ENCODE measurements around the gene IVD.

Gene IVD

GRCh38 chr15:40379853-40380252 is 25.7 kb upstream of the IVD start:
- no peak overlapping the region for H3K4me3 ChIP-seq (ENCODE audit: extremely low read depth, insufficient read depth, low read length, poor library complexity, severe bottlenecking)
- no peak overlapping the region for H3K27ac ChIP-seq (ENCODE audit: low read depth, low read length, severe bottlenecking)
- no peaks in the 10 kb centered on the region for H3K9me3 ChIP-seq (ENCODE audit: control insufficient read depth, low read length)
- peaks cover 7% of the 10 kb centered on the region for H3K36me3 ChIP-seq (ENCODE audit: control insufficient read depth, insufficient read depth, low read length)
- H3K4me1 ChIP-seq (ENCODE audit: control insufficient read depth, insufficient read depth, low read length, poor library complexity, severe bottlenecking): peaks cover 6% of the 10 kb centered on the region
- WGBS, 2 experiments (ENCODE audit: insufficient coverage in 2 of 2): 58 to 61% methylated on average over 4 of the region's 4 CpGs

- Histone ChIP-seq H3K4me3 (ENCODE audit: extremely low read depth, insufficient read depth, low read length, poor library complexity, severe bottlenecking) (no peak overlapping the region), H3K36me3 (ENCODE audit: control insufficient read depth, insufficient read depth, low read length) (peaks cover 15% of the 10 kb centered on the region), H3K4me1 (ENCODE audit: control insufficient read depth, insufficient read depth, low read length, poor library complexity, severe bottlenecking) (peaks cover 6% of the 10 kb centered on the region), H3K9me3 (ENCODE audit: control insufficient read depth, low read length) (no peaks in the 10 kb centered on the region), H3K27ac (ENCODE audit: low read depth, low read length, severe bottlenecking) (no peak overlapping the region)
- WGBS, 2 experiments (ENCODE audit: insufficient coverage in 2 of 2): 85 to 91% methylated on average over 9 to 10 of the region's 10 CpGs
These were observed 25.0 kb upstream of the IVD start for GRCh38 chr15:40380636-40381035.

- no peaks in the 10 kb centered on the region for H3K9me3 ChIP-seq (ENCODE audit: control insufficient read depth, low read length)
- H3K4me3 ChIP-seq (ENCODE audit: extremely low read depth, insufficient read depth, low read length, poor library complexity, severe bottlenecking): no peak overlapping the region
- H3K36me3 ChIP-seq (ENCODE audit: control insufficient read depth, insufficient read depth, low read length): peaks cover 28% of the 10 kb centered on the region
- H3K27ac ChIP-seq (ENCODE audit: low read depth, low read length, severe bottlenecking): no peak overlapping the region
- H3K4me1 ChIP-seq (ENCODE audit: control insufficient read depth, insufficient read depth, low read length, poor library complexity, severe bottlenecking): peaks cover 6% of the 10 kb centered on the region
- WGBS, 2 experiments (ENCODE audit: insufficient coverage in 2 of 2): 90 to 92% methylated on average over 6 to 9 of the region's 11 CpGs
These were observed 23.6 kb upstream of the IVD start for GRCh38 chr15:40381818-40382529.

- peak within 1 kb of the TSS; percentile 94 for H3K4me3 ChIP-seq (ENCODE audit: extremely low read depth, insufficient read depth, low read length, poor library complexity, severe bottlenecking)
- peak within 1 kb of the TSS; percentile 29 for H3K27ac ChIP-seq (ENCODE audit: low read depth, low read length, severe bottlenecking)
- no peaks in the 10 kb centered on the region for H3K9me3 ChIP-seq (ENCODE audit: control insufficient read depth, low read length)
- H3K36me3 ChIP-seq (ENCODE audit: control insufficient read depth, insufficient read depth, low read length): peaks cover 37% of the 10 kb centered on the region
- peaks cover 6% of the 10 kb centered on the region for H3K4me1 ChIP-seq (ENCODE audit: control insufficient read depth, insufficient read depth, low read length, poor library complexity, severe bottlenecking)
- 3 to 4% methylated on average over 46 to 56 of the region's 57 CpGs for WGBS, 2 experiments (ENCODE audit: insufficient coverage in 2 of 2)
These were observed 22.8 kb upstream of the IVD start, which contains the start of gene KNSTRN for GRCh38 chr15:40382580-40383456. Gene KNSTRN, plus strand, starts transcription at chr15:40382721. Its CDS starts 115 bp downstream, at chr15:40382836.

- 97 to 100% methylated on average over 1 to 3 of the region's 3 CpGs for WGBS, 2 experiments (ENCODE audit: insufficient coverage in 2 of 2)
- no peaks in the 10 kb centered on the region for H3K9me3 ChIP-seq (ENCODE audit: control insufficient read depth, low read length)
- peaks cover 4% of the 10 kb centered on the region for H3K4me1 ChIP-seq (ENCODE audit: control insufficient read depth, insufficient read depth, low read length, poor library complexity, severe bottlenecking)
- peaks cover 73% of the 10 kb centered on the region for H3K36me3 ChIP-seq (ENCODE audit: control insufficient read depth, insufficient read depth, low read length)
- H3K4me3 ChIP-seq (ENCODE audit: extremely low read depth, insufficient read depth, low read length, poor library complexity, severe bottlenecking): no peak overlapping the region
- H3K27ac ChIP-seq (ENCODE audit: low read depth, low read length, severe bottlenecking): no peak overlapping the region
These were observed 19.1 kb upstream of the IVD start for GRCh38 chr15:40386480-40386879.

- H3K4me3 ChIP-seq (ENCODE audit: extremely low read depth, insufficient read depth, low read length, poor library complexity, severe bottlenecking): no peak overlapping the region
These were observed 16.4 kb upstream of the IVD start for GRCh38 chr15:40388941-40389823.

DNA sequence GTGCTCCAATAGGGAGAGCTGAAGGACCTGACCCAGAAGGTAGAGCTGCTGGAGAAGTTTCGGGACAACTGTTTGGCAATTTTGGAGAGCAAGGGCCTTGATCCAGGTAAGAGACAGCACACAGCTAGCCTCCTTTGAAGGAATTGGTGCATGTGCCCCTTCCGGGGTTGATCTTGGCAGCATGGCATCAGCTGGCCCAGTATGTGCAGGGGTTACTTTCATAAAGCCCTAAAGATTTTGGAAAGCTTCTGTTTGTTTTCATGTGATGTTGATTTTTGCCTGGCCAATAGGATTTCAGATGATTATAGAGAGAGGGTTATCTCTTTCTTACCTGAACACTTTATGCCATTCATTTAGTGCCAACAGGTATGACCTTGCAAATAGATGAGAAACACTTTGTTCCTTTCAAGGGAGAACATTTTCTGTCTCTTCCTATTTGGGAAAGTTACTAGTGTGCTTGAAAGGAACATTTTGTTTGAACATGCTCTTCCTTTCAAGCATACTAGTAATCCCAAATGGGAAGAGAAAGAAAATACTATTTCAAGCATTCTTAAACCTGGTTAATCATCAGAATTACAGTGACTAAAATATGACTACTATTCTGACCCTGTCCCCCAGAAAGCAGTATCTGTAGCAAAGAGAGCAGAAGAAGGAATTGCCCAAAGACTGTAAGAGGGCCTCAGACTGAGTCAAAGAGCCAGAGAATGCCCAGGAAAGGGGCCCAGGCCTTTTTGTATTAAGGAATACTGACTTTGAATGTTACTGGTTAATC is 15.6 kb upstream of the IVD start:
- 82 to 89% methylated on average over 1 to 2 of the region's 2 CpGs for WGBS, 2 experiments (ENCODE audit: insufficient coverage in 2 of 2)
- no peak overlapping the region for H3K4me3 ChIP-seq (ENCODE audit: extremely low read depth, insufficient read depth, low read length, poor library complexity, severe bottlenecking)
- no peaks in the 10 kb centered on the region for H3K9me3 ChIP-seq (ENCODE audit: control insufficient read depth, low read length)
- no peak overlapping the region for H3K27ac ChIP-seq (ENCODE audit: low read depth, low read length, severe bottlenecking)
- no peaks in the 10 kb centered on the region for H3K4me1 ChIP-seq (ENCODE audit: control insufficient read depth, insufficient read depth, low read length, poor library complexity, severe bottlenecking)
- peaks cover 99% of the 10 kb centered on the region for H3K36me3 ChIP-seq (ENCODE audit: control insufficient read depth, insufficient read depth, low read length)

More at GRCh38 chr15:40388941-40389823, 16.4 kb upstream of the IVD start:
- WGBS, 2 experiments (ENCODE audit: insufficient coverage in 2 of 2): 90 to 95% methylated on average over 11 to 12 of the region's 13 CpGs
- H3K9me3 ChIP-seq (ENCODE audit: control insufficient read depth, low read length): no peaks in the 10 kb centered on the region
- no peak overlapping the region for H3K27ac ChIP-seq (ENCODE audit: low read depth, low read length, severe bottlenecking)
- no peaks in the 10 kb centered on the region for H3K4me1 ChIP-seq (ENCODE audit: control insufficient read depth, insufficient read depth, low read length, poor library complexity, severe bottlenecking)
- peaks cover 97% of the 10 kb centered on the region for H3K36me3 ChIP-seq (ENCODE audit: control insufficient read depth, insufficient read depth, low read length)

DNA sequence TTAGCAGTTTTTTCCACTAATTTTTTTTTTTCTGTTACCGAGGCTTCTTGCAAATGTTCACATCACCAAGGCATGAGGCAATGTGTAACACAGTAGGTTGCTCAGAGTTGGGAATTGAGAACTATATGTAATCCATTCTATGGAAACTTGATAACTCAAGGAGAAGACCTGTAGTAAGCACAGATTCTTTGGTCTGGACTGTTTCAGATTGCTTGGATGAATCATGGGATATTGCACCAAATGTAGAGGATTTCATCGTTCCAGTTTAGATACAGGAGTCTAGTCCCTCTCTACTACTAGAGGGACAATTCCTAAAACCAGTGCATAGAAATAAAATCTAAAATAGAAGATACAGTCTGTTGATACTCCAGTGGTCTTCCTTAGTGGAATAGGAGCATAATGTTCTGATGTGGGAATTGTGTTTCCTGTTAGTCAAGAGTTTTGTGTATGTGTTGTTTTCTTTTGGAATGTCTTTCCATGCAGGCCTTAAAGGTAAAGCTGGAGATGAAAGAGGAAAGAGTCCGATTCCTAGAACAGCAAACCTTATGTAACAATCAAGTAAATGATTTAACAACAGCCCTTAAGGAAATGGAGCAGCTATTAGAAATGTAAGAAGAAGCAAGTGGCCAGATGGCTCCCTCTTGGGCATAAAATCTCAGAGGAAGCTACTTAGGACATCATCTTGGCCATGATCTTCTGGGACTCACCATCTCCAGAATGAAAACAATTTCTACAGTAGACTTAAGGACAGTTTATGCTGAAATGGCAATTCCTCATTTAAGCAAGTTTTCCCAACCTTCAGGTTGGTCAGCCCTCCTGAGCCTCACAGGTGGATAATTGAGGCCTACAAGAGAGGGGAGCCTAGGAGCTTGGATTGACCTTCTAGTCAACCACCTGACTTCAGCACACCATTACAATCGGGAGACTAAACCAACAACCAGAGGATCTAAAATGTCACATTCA is 12.3 kb upstream of the IVD start:
- no peaks in the 10 kb centered on the region for H3K4me1 ChIP-seq (ENCODE audit: control insufficient read depth, insufficient read depth, low read length, poor library complexity, severe bottlenecking)
- H3K9me3 ChIP-seq (ENCODE audit: control insufficient read depth, low read length): no peaks in the 10 kb centered on the region
- peaks cover 71% of the 10 kb centered on the region for H3K36me3 ChIP-seq (ENCODE audit: control insufficient read depth, insufficient read depth, low read length)
- H3K27ac ChIP-seq (ENCODE audit: low read depth, low read length, severe bottlenecking): no peak overlapping the region
- no peak overlapping the region for H3K4me3 ChIP-seq (ENCODE audit: extremely low read depth, insufficient read depth, low read length, poor library complexity, severe bottlenecking)
- WGBS, 2 experiments (ENCODE audit: insufficient coverage in 2 of 2): 100% methylated on average over 1 of the region's 4 CpGs

DNA sequence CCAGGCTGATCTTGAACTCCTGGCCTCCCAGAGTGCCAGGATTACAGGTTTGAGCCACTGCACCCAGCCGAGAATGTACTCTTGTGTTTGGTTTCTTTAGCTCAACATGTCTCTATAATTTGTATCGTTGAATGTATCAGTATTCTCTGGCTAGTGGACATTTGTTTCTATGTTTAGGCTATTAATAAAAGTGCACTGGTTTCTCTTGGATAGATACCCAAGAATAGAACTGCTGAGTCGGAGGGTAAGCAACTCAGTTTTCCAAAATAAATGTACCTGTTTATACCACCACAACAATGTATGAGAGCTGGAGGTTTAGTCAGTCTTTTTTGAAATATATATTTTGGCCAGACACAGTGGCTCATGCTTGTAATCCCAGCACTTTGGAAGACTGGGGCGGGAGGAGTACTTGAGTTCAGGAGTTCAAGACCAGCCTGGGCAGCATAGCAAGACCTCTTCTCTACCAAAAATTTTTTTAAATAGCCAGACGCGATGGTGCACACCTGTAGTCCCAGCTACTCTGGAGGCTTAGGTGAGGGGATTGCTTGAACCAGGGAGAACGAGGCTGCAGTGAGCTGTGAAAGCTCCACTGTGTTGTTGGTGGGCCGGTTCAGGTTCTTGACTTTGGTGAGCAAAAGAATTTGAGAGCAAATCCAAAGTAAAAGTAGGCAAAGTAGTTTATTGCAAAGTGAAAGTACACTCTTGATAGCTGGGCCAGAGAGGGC is 7.7 kb upstream of the IVD start:
- no peak overlapping the region for H3K4me3 ChIP-seq (ENCODE audit: extremely low read depth, insufficient read depth, low read length, poor library complexity, severe bottlenecking)
- H3K9me3 ChIP-seq (ENCODE audit: control insufficient read depth, low read length): no peaks in the 10 kb centered on the region
- peaks cover 25% of the 10 kb centered on the region for H3K36me3 ChIP-seq (ENCODE audit: control insufficient read depth, insufficient read depth, low read length)
- 93 to 100% methylated on average over 5 of the region's 8 CpGs for WGBS, 2 experiments (ENCODE audit: insufficient coverage in 2 of 2)
- H3K4me1 ChIP-seq (ENCODE audit: control insufficient read depth, insufficient read depth, low read length, poor library complexity, severe bottlenecking): no peaks in the 10 kb centered on the region
- no peak overlapping the region for H3K27ac ChIP-seq (ENCODE audit: low read depth, low read length, severe bottlenecking)

Data from mesodermal cell (in vitro differentiated cells).